ENCODE results near the gene PARD3B. TPM values are rescaled to one million over a fixed set of nuclear protein-coding genes. Genes with fewer than 3 reads are reported as not detected.

The PARD3B gene
- total and polyA plus RNA-seq, 9 donors: 6.4 to 15.3 (median 7.5) TPM

DNA sequence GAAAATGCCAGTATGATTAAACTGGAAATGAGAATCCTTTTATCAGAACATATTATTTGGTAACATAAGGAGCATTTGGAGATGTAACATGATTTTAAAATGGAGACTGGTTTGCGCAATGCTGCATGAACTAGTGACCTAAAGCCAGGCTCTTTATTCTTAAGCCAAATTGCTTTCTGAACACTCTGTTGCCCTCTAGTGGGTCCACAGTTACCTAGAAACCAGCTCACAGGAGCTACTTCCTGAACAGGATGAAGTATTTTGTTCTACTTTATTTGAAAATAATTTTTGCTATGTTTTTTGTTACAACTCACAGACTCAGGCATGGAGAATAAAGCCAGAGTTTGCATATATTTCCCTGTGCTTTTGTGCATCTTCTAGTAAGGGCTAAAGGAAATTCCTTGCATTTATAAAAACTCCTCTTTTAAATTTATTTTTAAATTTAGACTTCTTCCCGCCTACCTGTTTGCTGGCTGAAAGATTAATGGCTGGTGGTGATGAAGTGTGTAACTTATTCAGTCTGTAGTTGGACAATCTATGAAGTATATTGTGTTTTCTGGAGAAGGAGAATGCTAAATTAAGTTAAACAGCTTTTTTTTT is 146.7 kb downstream of the PARD3B start:
- H3K4me1 ChIP-seq (ENCODE audit: control insufficient read depth, insufficient read depth, low read length): no peaks in the 10 kb centered on the region
- no peaks in the 10 kb centered on the region for H3K9me3 ChIP-seq (replicated peaks; ENCODE audit: control insufficient read depth, low read depth, low read length)
- 67% methylated on average over 1 of the region's 2 CpGs for WGBS (ENCODE audit: insufficient coverage)
- no peak overlapping the region for H3K27ac ChIP-seq (ENCODE audit: low read length)
- peak; percentile 85 for DNase-seq
- H3K27me3 ChIP-seq (ENCODE audit: control insufficient read depth, insufficient read depth, low read length): no peaks in the 10 kb centered on the region
- no peak overlapping the region for H3K4me3 ChIP-seq (ENCODE audit: low read length)
- no peaks in the 10 kb centered on the region for H3K36me3 ChIP-seq (ENCODE audit: control insufficient read depth, insufficient read depth, low read length)

DNA sequence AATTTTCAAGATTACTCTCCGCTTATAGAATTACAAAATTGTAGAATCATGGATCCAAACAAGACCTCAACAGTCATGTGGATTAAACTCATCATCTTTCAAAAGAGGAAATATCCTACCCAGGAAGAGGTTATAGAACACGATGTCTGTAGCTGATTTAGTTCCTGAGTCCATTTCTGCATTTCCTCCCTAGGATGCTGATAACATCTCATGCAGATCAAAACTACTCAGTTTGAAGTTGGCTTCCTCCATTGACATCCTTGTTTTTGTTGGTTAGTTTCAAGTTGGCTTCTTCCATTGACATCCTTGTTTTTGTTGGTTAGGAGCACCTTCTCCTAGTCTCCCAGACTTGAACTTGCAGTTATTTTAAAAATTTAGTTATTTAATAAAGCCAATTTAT is 147.5 kb downstream of the PARD3B start:
- no CpG with 5 or more reads among the region's 2 CpGs for WGBS (ENCODE audit: insufficient coverage)
- Histone ChIP-seq H3K27ac (ENCODE audit: low read length) (no peak overlapping the region), H3K27me3 (ENCODE audit: control insufficient read depth, insufficient read depth, low read length) (no peaks in the 10 kb centered on the region), H3K36me3 (ENCODE audit: control insufficient read depth, insufficient read depth, low read length) (no peaks in the 10 kb centered on the region), H3K4me3 (ENCODE audit: low read length) (no peak overlapping the region), H3K9me3 (replicated peaks; ENCODE audit: control insufficient read depth, low read depth, low read length) (no peaks in the 10 kb centered on the region), H3K4me1 (ENCODE audit: control insufficient read depth, insufficient read depth, low read length) (no peaks in the 10 kb centered on the region)
- DNase-seq: no peak

DNA sequence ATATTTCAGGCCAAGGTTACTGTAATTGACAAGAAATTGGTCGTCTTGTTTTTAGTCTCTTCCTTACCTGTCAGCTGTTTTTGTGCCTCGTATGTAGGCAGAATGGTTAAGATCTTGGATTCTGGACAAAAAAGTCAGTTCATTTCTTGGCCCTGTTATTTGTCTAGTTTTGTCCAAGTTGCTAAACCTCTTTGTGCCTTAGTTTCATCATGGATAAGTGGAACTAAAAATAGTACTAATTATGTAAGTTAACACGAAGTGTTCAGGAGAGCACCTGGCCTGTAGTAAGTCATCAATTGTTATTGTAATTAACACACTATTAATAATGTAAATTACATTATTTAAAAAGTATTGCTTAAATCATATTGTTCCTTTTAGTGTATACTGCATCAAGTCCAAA is 148.0 kb downstream of the PARD3B start:
- WGBS (ENCODE audit: insufficient coverage): no CpG with 5 or more reads among the region's 3 CpGs
- no peak overlapping the region for H3K4me3 ChIP-seq (ENCODE audit: low read length)
- no peaks in the 10 kb centered on the region for H3K27me3 ChIP-seq (ENCODE audit: control insufficient read depth, insufficient read depth, low read length)
- no peak overlapping the region for H3K27ac ChIP-seq (ENCODE audit: low read length)
- no peaks in the 10 kb centered on the region for H3K36me3 ChIP-seq (ENCODE audit: control insufficient read depth, insufficient read depth, low read length)
- no peak for DNase-seq
- no peaks in the 10 kb centered on the region for H3K4me1 ChIP-seq (ENCODE audit: control insufficient read depth, insufficient read depth, low read length)
- H3K9me3 ChIP-seq (replicated peaks; ENCODE audit: control insufficient read depth, low read depth, low read length): no peaks in the 10 kb centered on the region

DNA sequence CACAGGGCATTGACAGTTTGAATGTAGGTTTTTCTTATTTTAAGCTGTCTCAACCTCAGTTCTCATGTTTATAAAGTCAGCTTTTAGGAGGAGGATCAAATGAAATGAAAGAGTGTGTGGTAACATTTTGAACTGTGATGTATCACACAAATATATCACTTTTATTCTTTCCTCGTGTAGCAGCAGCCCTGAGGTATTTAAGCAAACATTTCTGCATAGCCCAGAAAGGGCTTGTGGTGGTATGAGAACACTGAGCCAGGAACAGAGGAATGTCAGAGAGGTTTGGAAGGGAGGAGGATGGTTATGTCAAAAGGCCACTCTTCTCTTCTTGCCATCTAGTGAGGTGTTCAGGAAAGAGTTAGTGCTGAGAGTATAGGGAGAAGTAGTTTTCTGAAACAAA is 150.2 kb downstream of the PARD3B start:
- WGBS (ENCODE audit: insufficient coverage): no CpG with 5 or more reads among the region's 1 CpG

DNA sequence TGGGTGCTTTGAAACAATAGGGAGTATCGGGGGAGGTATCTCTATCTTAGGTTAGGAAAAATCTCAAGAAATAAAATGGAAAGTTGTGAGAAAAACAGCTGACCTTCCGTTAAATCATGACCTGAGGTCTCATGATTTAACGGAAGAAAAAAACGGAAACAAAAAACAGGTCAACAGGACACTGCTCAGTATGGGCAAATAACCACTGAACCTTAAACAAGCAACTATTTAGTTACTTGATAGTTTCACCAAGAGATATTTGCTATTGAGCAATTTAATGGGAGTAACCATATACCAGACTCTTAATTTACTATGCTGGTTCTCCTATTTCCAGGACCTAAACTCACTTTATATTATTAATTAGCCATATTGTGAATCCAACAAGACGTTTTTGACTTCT is 150.8 kb downstream of the PARD3B start:
- no peaks in the 10 kb centered on the region for H3K4me1 ChIP-seq (ENCODE audit: control insufficient read depth, insufficient read depth, low read length)
- 86% methylated on average over 1 of the region's 5 CpGs for WGBS (ENCODE audit: insufficient coverage)
- H3K9me3 ChIP-seq (replicated peaks; ENCODE audit: control insufficient read depth, low read depth, low read length): no peaks in the 10 kb centered on the region
- no peak overlapping the region for H3K4me3 ChIP-seq (ENCODE audit: low read length)
- no peak overlapping the region for H3K27ac ChIP-seq (ENCODE audit: low read length)
- DNase-seq: no peak
- H3K27me3 ChIP-seq (ENCODE audit: control insufficient read depth, insufficient read depth, low read length): no peaks in the 10 kb centered on the region
- no peaks in the 10 kb centered on the region for H3K36me3 ChIP-seq (ENCODE audit: control insufficient read depth, insufficient read depth, low read length)

More for the DNA sequence above, 150.2 kb downstream of the PARD3B start:
- H3K36me3 ChIP-seq (ENCODE audit: control insufficient read depth, insufficient read depth, low read length): no peaks in the 10 kb centered on the region
- H3K4me1 ChIP-seq (ENCODE audit: control insufficient read depth, insufficient read depth, low read length): no peaks in the 10 kb centered on the region
- no peaks in the 10 kb centered on the region for H3K9me3 ChIP-seq (replicated peaks; ENCODE audit: control insufficient read depth, low read depth, low read length)
- no peak overlapping the region for H3K27ac ChIP-seq (ENCODE audit: low read length)
- no peaks in the 10 kb centered on the region for H3K27me3 ChIP-seq (ENCODE audit: control insufficient read depth, insufficient read depth, low read length)
- no peak overlapping the region for H3K4me3 ChIP-seq (ENCODE audit: low read length)
- DNase-seq: no peak

DNA sequence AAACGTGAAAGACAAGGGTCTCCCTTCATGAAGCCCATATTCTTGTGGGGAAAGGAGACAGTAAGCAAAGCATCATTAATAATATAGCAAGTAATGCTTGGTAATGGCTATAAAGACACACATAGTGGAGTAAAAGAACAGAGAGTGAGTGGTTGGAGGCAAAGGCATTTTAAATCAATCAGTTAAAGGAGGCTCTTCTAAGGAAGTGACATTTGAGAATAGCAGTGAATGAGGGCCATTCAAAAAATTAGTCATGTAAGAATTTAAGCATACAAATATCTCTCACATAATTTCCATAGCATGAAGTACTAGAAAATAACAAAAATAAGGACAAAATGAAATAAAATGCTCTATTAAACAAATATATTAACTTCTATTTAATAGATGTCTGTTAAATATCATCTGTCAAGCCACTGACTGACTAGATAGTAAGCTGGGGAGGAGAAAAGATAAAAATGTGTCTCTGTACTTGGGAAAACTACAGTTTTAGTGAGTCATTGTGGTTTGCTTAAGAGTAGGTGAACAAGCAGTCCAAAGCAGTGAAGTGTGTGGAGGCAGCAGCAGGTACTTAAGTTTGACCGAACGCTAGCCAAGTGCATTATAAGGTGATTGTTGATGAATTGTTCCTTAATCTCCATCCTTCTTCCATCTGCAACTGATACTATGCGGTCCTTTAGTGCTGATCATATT is 160.1 kb downstream of the PARD3B start:
- H3K36me3 ChIP-seq (ENCODE audit: control insufficient read depth, insufficient read depth, low read length): no peaks in the 10 kb centered on the region
- H3K4me3 ChIP-seq (ENCODE audit: low read length): no peak overlapping the region
- no peaks in the 10 kb centered on the region for H3K27me3 ChIP-seq (ENCODE audit: control insufficient read depth, insufficient read depth, low read length)
- DNase-seq: no peak
- no peak overlapping the region for H3K27ac ChIP-seq (ENCODE audit: low read length)
- H3K4me1 ChIP-seq (ENCODE audit: control insufficient read depth, insufficient read depth, low read length): no peaks in the 10 kb centered on the region
- no CpG with 5 or more reads among the region's 4 CpGs for WGBS (ENCODE audit: insufficient coverage)
- no peaks in the 10 kb centered on the region for H3K9me3 ChIP-seq (replicated peaks; ENCODE audit: control insufficient read depth, low read depth, low read length)

DNA sequence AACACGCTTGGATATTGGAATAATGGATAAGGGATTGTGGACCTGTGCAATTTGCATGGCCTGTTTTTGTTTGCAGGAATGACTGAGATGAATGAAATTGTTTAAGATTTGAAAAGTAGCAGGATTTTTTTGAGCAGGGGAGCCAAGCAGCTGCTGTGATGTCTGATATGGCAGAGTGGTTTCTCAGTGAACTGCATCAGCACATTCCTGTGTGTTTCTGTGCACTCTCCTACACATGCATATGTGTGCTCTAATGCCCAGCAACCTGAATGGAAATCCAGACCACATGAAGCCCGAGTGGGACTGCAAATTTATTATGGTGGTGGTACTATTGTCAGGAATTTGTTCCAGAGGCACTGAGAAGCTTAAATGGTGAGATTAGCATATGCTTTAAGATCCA is 161.7 kb downstream of the PARD3B start:
- H3K27me3 ChIP-seq (ENCODE audit: control insufficient read depth, insufficient read depth, low read length): no peaks in the 10 kb centered on the region
- WGBS (ENCODE audit: insufficient coverage): 25% methylated on average over 1 of the region's 2 CpGs
- H3K4me3 ChIP-seq (ENCODE audit: low read length): no peak overlapping the region
- no peaks in the 10 kb centered on the region for H3K36me3 ChIP-seq (ENCODE audit: control insufficient read depth, insufficient read depth, low read length)
- H3K4me1 ChIP-seq (ENCODE audit: control insufficient read depth, insufficient read depth, low read length): no peaks in the 10 kb centered on the region
- no peak for DNase-seq
- no peaks in the 10 kb centered on the region for H3K9me3 ChIP-seq (replicated peaks; ENCODE audit: control insufficient read depth, low read depth, low read length)
- H3K27ac ChIP-seq (ENCODE audit: low read length): no peak overlapping the region

DNA sequence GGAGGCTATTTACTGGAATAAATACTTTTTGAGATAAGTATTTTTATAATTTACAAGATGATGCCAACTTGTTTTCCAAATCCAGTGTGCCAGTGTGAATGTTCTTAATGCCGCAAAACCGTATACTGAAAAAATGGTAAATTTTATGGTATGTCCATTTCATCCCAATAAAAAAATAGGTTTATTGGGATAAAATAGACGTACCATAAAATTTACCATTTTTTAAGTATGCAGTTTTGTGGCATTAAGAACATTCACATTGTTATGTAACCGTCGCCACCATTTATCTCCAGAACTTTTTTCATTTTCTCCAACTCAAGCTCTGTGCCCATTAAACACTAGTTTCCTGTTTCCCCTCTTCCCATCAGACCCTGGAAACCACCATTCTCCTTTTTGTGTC is 167.9 kb downstream of the PARD3B start:
- Histone ChIP-seq H3K9me3 (replicated peaks; ENCODE audit: control insufficient read depth, low read depth, low read length) (no peaks in the 10 kb centered on the region), H3K4me3 (ENCODE audit: low read length) (no peak overlapping the region), H3K27me3 (ENCODE audit: control insufficient read depth, insufficient read depth, low read length) (no peaks in the 10 kb centered on the region), H3K36me3 (ENCODE audit: control insufficient read depth, insufficient read depth, low read length) (no peaks in the 10 kb centered on the region), H3K27ac (ENCODE audit: low read length) (no peak overlapping the region), H3K4me1 (ENCODE audit: control insufficient read depth, insufficient read depth, low read length) (peaks cover 2% of the 10 kb centered on the region)
- no CpG with 5 or more reads among the region's 5 CpGs for WGBS (ENCODE audit: insufficient coverage)
- DNase-seq: no peak

DNA sequence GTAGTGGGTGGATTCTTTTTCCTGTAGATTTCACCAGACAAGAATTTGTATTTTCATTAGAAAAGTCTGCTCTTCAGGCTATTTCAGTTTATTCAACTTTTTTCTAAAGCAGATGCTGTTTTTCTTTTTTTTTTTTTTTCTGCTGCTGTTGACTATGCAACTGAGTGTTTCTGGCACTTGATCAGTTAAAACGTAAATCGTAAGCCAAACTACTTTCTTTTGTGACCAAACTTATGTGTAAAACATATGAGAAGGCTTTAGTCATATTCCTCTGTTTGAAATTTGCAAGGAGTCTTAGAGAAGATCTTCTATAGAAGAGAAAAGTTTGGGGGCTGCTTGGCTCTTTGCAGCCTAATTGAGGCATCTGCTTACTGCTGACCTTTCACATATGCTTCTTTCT is 170.1 kb downstream of the PARD3B start:
- no peaks in the 10 kb centered on the region for H3K27me3 ChIP-seq (ENCODE audit: control insufficient read depth, insufficient read depth, low read length)
- peak; percentile 84 for DNase-seq
- H3K9me3 ChIP-seq (replicated peaks; ENCODE audit: control insufficient read depth, low read depth, low read length): no peaks in the 10 kb centered on the region
- no peak overlapping the region for H3K4me3 ChIP-seq (ENCODE audit: low read length)
- no peak overlapping the region for H3K27ac ChIP-seq (ENCODE audit: low read length)
- H3K4me1 ChIP-seq (ENCODE audit: control insufficient read depth, insufficient read depth, low read length): peaks cover 2% of the 10 kb centered on the region
- H3K36me3 ChIP-seq (ENCODE audit: control insufficient read depth, insufficient read depth, low read length): no peaks in the 10 kb centered on the region
- no CpG with 5 or more reads among the region's 2 CpGs for WGBS (ENCODE audit: insufficient coverage)

DNA sequence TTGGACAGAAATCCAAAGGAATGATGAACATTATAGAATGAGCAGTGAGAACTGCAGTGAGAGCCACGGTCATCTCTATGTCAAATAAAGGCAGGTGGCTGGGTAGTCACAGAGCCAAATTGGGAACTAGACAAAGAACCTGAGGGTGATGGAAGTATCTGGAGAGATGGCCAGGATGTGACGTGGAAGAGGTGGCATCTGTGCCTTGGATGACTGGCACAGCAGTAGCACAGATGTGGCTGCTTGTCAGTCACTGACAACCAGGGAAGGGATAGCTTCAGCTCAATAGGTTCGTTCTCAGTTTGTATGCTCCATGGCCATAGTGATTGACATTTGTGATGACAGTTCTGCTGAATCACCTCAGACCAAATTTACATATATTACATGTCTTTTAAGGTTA is 172.3 kb downstream of the PARD3B start:
- DNase-seq: no peak
- 95% methylated on average over 2 of the region's 3 CpGs for WGBS (ENCODE audit: insufficient coverage)

More for the DNA sequence above, 172.3 kb downstream of the PARD3B start:
- Histone ChIP-seq H3K4me1 (ENCODE audit: control insufficient read depth, insufficient read depth, low read length) (peaks cover 2% of the 10 kb centered on the region), H3K27ac (ENCODE audit: low read length) (no peak overlapping the region), H3K27me3 (ENCODE audit: control insufficient read depth, insufficient read depth, low read length) (no peaks in the 10 kb centered on the region), H3K36me3 (ENCODE audit: control insufficient read depth, insufficient read depth, low read length) (no peaks in the 10 kb centered on the region), H3K4me3 (ENCODE audit: low read length) (no peak overlapping the region), H3K9me3 (replicated peaks; ENCODE audit: control insufficient read depth, low read depth, low read length) (no peaks in the 10 kb centered on the region)
